Measurements from ENCODE around the gene MGRN1.

DNA sequence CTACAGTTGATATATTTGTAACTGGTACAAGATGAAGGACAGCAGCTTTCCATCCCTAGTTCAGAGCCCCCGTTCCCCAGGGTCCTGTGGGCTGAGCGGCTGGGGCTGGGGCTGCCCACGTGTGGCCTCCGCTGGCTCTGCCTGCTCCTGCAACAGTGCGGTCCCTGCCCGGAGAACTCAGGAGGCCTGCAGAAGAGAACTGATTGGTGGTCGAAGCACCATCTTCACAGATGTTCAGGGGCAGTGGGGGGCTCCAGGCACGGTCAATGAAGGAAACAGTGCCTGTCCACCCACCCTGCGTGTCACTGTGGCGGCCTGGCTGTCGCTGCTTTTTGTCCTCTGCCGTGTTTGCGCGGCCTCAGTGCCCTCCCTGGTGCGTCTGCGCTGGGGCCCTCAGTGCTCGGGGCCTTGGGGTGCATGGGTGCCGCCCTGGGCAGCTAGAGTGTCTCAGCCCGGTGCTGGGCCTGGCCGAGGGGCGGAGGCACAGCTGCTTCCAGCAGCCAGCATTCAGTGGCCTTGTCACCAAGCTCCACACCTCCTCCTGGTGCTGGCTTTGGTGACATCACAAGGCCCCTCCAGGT, 64.6 kb downstream of the MGRN1 start:
- no peak for TF ChIP-seq CTCF (IDR thresholded peaks at IDR 0.05)
- TF ChIP-seq EZH2 (IDR thresholded peaks at IDR 0.05; ENCODE audit: borderline replicate concordance, insufficient read depth, low read depth, low read length, poor library complexity, severe bottlenecking), result no peak

All from B cell (primary cell).